GM18858 (cell line): ENCODE measurements around the gene BRD9.
"Not testable (repeated sequence)": the region's sequence is repeated elsewhere in the genome, so short reads cannot be mapped to it uniquely, and the experiment has no call there.

Source experiments
- ATAC-seq: cut with Tn5 transposase; IDR thresholded peaks from one replicate; pipeline ENCODE4 v1.9.1; 2021; ENCODE audit not compliant: unreplicated experiment

BRD9 gene

DNA sequence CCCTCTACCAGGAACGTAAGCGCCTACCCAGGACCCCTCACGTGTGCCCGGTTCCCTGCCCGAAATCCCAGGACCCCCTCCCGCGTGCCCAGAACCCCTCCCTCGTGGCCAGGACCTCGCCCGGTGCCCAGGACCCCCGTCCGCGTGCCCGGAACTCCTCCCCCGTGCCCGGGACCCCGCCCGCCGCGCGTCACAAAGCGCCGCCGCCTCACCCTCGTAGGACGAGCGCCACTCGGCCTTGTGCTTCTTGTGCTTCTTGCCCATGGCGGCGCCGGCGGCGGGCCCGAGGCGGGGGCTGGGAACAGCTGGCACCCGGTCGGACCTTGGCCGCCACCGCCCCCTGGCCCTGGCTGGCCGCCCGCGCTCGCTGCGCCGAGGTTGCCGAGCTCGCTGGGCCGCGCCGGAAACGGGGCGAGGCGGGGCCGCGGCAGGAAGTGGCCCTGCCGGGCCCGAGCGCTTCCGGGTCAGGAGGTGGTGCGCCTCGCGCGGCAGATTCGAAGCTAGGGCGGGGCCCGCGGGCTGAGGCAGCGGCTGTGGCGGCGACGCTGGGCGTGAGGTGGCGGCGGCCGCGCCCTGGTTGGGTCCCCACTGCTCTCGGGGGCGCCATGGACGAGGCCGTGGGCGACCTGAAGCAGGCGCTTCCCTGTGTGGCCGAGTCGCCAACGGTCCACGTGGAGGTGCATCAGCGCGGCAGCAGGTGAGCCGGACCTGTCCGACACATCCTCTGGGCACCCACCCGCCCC lies at the start of gene BRD9, which contains the start of gene TRIP13:
BRD9 (minus strand) TSS at position 408 of the 743 bp plus-strand sequence; CDS start at position 264, 144 bp downstream.
TRIP13 (plus strand) TSS at position 491 of the 743 bp plus-strand sequence; CDS start at position 606, 115 bp downstream.
- peak; percentile 97 for ATAC-seq

DNA sequence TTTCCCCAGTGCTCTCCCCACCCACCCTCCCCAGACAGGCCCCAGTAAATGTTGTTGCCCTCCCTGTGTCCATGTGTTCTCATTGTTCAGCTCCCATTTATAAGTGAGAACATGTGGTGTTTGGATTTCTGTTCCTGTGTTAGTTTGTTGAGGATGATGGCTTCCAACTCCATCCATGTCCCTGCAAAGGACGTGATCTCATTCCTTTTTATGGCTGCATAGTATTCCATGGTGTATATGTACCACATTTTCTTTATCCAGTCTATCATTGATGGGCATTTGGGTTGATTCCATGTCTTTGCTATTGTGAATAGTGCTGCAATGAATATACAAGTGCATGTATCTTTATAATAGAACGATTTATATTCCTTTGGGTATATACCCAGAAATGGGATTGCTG lies 48.1 kb upstream of the BRD9 start:
- ATAC-seq: not testable (repeated sequence)

DNA sequence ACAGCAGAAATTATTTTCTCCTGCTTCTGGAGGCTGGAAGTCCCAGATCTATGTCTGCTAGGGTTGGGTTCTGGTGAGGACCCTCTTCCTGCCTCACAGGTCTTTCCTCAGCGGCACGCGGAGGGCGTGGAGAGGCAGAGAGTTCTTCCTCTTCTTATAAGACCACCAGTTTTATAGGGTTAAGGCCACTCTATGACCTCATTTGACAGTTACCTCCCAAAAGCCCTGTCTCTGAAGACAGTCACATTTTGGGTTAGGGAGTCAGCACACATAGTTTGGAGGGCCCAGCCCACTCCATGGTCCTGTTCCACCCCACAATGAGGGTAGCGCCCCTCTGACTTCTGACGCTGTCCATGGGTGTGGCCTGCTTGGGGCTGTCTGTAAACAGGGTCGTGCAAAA lies 46.8 kb upstream of the BRD9 start:
- ATAC-seq: no peak

DNA sequence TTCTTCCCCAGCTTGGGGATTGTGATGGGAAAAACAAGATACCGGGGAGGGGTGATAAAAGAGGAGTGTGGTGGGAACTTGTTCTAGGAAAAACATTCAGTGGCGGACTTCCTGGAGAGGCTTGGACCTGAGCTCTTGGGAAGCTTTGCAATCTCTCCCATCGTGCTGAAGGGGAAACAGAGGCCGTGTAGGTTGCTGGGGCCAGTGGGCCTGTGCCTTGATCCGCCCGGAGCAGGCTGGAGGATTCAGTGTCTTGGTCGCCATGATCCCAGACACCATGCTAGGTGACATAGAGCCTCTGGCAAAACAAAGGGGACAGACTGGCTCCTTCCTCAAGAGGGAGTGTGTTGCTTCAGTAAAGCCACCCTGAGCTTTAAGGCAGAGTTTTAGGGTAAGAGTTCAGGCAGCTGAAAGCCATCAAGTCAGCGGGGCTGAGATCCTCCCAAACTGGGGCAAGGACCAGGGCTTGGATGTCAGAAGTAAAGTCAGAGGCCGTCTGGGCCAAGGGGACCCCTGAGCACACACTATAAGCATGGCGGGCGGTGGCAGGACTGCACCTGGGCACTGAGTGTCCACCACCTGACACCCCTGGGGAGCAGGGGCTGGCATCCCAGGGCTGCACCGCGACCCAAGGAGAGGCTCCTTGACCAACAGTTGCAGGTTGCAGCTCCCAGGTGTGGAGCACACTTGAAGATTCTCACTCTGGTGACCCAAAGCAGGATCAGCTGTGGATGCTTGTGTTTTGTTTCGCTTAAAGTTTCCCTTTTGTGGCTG lies 44.7 kb upstream of the BRD9 start:
- ATAC-seq: no peak

DNA sequence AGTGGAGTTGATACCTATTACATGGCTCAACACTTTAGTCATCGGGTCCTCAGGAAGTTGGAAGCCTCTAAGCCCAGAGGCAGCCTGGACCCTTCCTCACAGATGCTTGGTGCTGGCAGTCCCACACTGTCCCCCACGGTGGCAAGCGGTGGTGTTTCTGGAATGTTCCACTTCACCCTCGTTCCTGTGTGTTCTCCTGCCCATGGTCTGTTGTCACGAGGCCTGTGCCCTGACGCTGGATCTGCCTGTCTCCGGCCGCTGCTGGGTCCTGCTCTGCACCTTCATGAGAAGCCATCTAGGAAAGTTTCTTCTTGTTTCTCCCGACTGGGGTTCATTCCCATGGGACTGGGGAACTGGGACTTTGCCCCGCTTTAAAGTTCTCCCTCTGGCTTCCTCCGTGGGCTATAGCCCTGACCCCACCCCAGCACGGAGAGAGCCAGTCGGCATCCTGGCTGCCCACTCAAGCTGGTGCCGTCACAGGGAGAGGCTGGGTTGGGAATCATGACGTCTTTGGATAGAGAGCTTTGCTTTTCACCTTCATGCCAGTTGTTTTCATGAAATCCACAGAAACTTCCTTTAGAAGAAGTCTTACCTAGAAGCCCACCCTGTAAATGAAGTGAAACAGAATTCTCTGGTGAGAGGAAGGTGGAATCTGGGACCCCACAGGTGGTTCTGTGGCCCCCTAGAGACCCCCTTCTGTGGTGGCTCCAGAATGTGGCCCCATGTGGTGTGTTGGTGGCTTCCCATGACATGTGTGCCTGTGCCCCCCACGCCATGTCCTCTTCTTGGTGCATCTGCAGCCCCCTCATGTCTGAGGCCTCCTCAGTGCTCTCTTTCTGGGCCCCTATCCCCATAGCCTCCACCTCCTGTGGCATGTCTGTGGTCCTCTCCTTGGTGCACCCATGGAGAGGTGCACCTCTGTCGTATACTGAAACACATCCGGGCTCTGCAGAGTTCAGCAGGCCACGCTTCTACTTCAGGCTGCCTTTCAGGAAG lies 43.8 kb upstream of the BRD9 start:
- ATAC-seq: no peak

DNA sequence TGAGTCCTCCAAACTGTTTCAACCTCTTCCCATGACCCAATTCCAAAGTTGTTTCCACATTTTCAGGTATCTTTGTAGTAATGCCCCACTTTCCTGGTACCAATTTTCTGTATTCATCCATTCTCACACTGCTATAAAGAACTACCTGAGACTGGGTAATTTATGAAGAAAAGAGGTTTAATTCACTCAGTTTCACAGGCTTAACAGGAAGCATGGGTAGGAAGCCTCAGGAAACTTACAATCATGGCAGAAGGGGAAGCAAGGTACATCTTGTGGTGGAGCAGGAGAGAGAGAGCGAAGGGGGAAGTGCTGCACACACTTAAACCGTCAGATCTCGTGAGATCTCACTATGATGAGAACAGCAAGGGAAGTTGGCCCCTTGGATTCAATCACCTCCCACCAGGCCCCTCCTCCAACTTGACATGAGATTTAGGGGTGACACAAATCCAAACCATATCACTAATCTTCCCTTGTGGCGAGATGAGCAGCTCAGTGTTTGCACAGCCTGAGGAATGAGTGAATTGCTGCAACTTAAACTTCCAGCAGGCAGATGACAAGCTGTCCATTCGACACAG lies 43.0 kb upstream of the BRD9 start:
- ATAC-seq: no peak

DNA sequence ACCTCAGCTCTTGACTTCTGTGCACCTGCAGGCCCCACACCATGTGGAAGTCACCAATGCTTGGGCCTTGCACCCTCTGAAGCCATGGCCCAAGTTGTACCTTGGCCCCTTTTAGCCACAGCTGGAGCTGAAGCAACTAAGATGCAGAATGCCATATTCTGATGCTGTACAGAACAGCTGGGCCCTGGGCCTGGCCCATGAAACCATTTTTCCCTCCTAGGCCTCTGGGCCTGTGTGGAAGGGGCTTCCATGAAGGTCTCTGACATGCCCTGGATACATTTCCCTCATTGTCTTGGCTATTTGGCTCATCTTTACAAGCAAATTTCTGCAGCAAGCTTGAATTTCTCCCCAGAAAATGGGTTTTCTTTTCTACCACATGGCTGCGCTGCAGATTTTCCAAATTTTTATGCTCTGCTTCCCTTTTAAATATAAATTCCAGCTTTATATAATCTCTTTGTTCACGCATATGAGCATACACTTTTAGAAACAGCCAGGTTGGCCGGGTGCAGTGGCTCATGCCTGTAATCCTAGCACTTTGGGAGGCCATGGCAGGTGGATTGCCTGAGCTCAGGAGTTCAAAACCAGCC lies 41.9 kb upstream of the BRD9 start:
- not testable (repeated sequence) for ATAC-seq

DNA sequence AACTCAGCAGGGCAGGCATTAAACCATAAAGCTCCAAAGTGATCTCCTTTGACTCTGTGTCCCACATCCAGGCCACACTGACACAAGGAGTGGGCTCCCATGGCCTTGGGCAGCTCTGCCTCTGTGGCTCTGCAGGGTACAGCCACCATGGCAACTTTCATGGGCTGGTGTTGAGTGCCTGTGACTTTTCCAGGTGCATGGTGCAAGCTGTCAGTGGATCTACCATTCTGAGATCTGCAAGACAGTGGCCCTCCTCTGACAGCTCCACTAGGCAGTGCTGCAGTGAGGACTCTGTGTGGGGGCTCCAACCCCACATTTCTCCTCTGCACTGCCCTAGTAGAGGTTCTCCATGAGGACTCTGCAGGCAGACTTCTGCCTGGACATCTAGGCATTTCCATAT lies 41.4 kb upstream of the BRD9 start:
- not testable (repeated sequence) for ATAC-seq

DNA sequence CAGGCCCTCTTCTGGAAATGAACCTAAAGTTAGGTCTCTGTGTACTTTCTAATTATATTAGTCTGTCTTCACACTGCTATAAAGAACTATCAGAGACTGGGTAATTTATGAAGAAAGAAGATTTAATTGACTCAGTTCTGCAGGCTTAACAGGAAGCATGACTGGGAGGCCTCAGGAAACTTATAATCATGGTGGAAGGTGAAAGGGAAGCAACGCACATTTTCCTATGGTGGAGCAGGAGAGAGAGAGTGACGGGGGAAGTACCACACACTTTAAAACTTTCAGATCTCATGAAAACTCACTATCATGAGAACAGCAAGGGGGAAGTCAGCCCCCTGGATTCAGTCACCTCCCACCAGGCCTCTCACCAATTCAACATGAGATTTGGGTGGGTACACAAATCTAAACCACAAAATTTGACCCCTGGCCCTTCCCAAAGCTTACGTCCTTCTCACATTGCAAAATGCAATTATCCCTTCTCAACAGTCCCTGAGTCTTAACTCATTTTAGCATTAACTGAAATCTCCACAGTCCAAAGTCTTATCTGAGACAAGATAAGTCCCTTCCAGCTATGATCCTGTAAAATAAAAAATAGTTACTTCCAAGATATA lies 40.8 kb upstream of the BRD9 start:
- no peak for ATAC-seq

DNA sequence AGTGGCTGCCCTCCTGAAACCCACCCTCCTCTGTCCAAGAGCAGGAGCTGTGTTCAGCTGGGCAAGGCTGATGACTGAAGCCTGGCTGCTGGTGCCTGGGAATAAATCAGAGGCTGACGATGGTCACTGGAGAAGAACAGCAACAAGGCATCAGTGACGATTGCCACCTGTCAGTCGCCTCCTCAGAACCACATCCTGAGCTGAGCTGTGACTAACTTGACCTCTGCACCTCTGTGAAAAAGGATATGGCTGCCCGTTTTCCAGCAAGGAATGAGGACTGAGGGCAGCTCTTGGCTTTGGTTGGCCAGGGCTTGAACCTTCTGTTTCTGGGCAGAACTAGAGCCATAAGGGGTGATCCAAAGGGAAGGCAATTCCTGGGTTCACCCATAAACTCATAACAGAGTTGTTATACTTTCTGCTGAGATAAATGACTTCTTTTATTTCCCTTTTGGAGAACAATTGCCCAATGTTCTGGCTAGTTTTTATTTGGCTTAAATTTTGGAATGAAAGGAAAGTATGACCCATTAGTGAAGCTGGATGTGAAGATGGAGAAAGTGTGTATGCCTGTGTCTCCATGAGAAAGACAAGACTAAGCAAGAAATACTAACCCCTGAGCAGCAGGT lies 40.1 kb upstream of the BRD9 start:
- ATAC-seq: no peak

DNA sequence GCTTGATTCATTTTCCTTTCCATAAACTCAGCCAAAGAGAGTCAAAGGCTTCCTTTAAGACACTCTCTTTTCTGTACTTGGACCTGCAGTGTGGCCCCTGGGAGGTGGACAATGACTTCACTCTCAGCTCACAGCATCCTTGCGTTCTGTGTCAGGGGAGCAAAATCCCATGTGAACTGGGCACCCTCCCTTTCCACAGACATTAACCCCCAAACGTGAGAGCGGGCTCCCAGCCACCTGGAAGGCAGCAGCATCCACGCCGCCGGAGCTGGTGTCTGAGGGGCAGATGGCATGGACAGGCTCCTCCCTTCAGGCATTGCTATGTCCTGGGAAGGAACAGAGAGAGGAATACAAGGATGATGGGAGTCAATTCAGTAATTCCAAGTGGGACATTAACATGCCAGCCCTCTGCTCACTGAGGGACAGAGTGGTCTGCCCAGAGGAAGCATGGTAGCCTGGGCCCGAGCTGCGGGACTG lies 39.6 kb upstream of the BRD9 start:
- no peak for ATAC-seq

DNA sequence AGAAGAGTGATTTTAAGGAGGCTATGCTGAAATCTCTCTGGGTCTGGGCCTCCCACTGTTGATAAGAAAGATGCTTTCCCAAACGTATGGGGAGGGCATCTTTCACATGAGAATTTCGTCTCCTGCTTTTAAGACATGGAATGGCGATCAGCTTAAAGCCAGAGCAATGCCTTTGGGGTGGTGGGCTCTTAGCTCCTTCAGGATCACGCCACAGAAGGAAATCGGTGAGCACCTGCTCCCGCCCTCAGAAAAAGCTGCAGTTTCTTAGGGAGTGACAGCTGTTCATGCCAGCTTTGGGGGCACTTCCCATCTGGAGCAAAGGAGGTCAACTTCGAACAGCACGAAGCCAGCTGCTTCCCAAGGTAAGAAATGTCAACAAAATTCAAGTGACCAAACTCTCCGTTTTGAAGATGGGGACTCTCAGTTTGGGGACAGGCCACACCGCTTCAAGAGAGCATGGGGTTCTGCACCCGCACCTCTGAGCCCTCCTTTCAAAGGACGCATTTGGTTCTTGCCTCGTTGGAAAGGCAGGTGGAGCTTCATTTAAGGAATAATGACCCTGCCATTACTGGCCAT lies 39.1 kb upstream of the BRD9 start:
- ATAC-seq: no peak

DNA sequence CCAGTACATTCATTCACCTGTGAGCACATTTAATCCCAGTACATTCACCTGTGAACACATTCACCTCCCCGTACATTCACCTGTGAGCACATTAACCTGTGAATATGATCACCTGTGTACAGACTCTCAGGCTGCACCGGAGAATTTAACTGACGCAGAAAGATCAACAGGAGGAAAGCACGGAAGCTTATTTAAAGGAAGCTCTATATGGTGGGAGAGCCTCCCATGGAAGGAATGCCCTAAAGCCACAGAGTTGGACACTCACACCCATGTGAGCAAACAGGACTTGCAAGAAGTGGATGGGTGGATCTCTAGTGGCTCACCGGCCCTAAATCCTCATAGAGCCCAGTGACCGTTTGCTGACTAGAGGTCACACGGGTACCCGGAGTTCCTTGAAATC lies 38.3 kb upstream of the BRD9 start:
- ATAC-seq: no peak

DNA sequence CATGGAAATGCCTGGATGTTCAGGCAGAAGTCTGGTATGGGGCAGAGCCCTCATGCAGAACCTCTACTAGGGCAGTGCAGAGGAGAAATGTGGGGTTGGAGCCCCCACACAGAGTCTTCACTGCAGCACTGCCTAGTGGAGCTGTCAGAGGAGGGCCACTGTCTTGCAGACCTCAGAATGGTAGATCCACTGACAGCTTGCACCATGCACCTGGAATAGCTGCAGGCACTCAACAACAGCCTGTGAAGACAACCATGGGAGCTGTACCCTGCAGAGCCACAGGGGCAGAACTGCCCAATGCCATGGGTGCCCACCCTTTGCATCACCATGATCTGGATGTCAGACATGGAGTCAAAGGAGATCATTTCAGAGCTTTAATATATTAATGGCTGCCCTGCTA lies 37.0 kb upstream of the BRD9 start:
- ATAC-seq: no peak

DNA sequence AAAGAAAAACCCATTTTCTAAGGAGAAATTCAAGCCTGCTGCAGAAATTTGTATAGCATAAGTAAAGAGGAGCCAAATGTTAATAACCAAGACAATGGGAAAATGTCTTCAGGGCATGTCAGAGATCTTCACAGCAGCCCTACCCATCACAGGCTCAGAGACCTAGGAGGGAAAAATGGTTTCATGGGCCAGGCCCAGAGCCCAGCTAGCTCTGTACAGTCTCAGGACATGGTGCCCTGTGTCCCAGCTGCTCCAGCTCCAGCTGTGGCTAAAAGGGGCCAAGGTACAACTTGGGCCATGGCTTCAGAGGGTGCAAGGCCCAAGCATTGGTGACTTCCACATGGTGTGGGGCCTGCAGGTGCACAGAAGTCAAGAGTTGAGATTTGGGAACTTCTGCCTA lies 36.6 kb upstream of the BRD9 start:
- not testable (repeated sequence) for ATAC-seq

DNA sequence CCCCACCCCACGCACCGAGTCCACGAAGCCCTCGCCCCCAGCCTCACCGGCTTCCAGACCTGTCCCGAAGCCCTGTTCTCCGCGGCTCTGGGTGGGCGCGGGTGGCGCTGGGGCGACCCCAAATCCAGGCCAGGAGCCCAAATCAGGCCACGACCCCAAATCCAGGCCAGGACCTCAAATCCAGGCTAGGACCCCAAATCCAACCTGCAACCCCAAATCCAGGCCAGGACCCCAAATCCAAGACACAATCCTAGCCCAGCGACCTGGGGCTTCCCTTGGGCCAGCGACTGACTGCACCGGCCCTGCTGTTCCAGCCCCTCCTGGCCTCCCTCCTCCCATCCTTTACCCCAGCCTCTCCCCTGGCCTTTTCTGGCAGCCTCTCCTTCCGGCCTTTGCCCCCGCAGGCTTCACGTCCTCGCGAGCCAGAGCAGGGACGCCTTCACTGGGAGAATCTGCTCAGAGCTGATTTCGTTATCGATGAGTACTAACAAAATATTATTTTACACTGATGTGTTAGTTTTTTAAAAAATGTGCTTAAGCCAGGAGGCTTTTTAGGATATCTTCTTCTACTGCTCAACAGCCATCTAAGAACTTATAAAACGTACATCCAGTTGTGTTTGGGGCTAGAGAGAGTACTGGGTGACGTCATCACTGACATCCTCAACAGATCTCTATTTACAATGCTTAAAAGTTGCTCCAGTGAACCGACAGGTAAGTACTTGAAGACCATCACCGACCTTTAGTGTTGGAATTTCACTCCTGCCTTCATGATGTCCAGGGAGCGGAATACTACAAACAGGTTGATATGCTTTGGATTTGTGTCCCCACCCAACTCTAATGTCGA lies 34.8 kb upstream of the BRD9 start:
- ATAC-seq: no peak

DNA sequence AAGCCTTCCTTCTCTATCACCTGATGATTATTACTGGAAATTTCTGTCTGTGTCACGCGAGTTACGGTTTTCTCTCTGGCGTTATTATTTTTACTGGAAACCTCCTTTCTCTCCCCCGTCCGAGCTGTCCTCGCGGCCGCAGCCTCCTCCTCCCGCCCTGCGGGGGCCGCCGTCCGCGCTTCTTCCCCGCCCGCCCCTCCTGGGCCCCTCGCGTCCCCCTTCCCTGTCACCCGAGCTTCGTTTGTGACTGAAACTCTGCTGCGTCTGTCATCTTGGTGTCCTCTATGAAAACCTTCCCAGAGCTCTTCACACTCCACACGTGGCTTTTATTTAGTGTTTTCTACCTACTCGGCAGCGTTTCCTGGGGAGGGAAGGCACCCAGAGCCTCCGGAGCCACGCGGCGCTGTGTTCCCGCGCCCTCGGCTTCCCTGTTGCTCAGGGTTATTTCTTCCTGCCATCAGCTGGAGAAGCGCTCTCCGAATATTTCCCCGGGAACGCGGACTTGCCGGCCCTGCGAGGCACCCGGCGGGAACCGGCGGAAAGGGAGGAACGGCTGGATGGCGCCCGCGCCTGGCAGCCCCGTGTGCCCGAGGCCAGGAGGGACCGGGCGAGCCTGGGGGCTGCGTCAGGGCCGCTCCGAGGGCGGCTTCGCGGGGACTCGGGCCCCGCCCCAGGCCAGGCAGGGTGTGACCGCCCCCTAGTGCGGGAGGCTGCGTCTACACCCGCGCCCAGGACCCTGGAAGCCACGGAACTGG lies 34.0 kb upstream of the BRD9 start:
- ATAC-seq: no peak
